ENCODE data around the gene BEST4. TPM values are rescaled to one million over a fixed set of nuclear protein-coding genes. Genes with fewer than 3 reads are reported as not detected.

BEST4 gene
- total and polyA plus RNA-seq, 2 of the 8 experiments (the other 6 are each of a cell fraction or from before 2014, with no cell fraction given), result 0.76 to 1.4 TPM

DNA sequence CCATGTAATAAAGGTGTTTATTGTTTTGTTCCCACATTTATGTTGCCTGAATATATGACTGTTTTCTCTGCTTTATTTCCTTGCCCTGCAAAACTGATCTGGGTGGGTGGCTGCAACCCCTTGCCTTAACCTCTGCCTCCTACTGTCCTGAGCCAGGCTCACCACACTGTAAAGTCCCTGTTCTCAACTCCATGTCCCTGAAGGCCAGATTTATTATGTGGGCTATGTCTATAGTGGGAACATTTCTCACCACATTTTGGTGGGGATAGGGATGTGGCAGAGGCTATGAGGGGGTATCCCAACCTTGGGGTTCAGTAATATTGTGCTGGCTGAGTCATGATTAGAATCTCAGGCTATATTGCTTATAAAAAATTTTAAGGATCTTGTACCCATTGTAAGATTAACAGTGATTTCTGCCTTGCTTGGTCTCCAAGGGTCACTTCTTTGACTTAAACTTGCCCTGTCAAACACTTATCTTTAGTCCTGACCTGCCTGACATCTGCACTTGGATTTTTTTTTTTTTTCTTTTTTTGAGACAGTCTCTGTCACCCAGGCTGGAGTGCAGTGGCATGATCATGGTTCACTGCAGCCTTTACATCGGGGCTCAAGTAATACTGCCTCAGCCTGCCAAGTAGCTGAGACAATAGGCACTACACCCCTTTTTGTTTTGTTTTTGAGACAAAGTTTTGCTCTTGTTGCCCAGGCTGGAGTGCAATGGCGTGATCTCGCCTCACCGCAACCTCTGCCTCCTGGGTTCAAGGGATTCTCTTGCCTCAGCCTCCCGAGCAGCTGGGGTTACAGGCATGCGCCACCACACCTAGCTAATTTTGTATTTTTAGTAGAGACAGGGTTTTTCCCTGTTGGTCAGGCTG is 9.0 kb downstream of the BEST4 start:
- Histone ChIP-seq H3K4me3 (ENCODE audit: extremely low read depth in 1 of 4, insufficient read depth in 2 of 4, low read depth in 3 of 4, low read length in 4 of 4) (no peak overlapping the region), H2BK120ac (replicated peaks; ENCODE audit: low read depth, low read length) (no peak overlapping the region), H3K23ac (ENCODE audit: insufficient read length) (no peak overlapping the region), H3K79me1 (ENCODE audit: low read depth, low read length) (peaks cover 3% of the 10 kb centered on the region; the same call in 1 of the 2 replicates), H3K27me3 (replicated peaks in 1 of 4; ENCODE audit: control insufficient read depth in 3 of 4, extremely low read depth in 1 of 4, insufficient read depth in 3 of 4, low read length in 3 of 4) (no peaks in the 10 kb centered on the region; a peak in 1 of 7 replicates), H3K18ac (ENCODE audit: extremely low read depth, low read length) (no peak overlapping the region), H2BK15ac (ENCODE audit: low read length) (no peak overlapping the region), H4K20me1 (replicated peaks in 1 of 2; ENCODE audit: control insufficient read depth in 1 of 2, insufficient read depth in 2 of 2, low read length in 2 of 2) (peaks cover 13 to 21% of the 10 kb centered on the region in 2 experiments), H2AK5ac (ENCODE audit: low read depth, low read length) (no peak overlapping the region), H2BK5ac (ENCODE audit: low read depth, low read length) (no peak overlapping the region), H3K79me2 (ENCODE audit: control insufficient read depth in 1 of 2, insufficient read depth in 2 of 2, low read length in 2 of 2) (peaks cover 15 to 33% of the 10 kb centered on the region in 2 experiments), H3K56ac (replicated peaks; ENCODE audit: insufficient read length, low read depth, low read length) (no peak overlapping the region), H2AFZ (ENCODE audit: low read length) (no peak overlapping the region), H4K8ac (ENCODE audit: extremely low read depth, insufficient read depth, low read length) (no peak overlapping the region), H3K23me2 (ENCODE audit: low read depth, low read length) (peaks cover 16% of the 10 kb centered on the region), H3K27ac (ENCODE audit: low read depth, low read length) (no peak overlapping the region), H4K5ac (ENCODE audit: insufficient read length, low read depth, low read length) (no peak overlapping the region), H4K91ac (replicated peaks; ENCODE audit: insufficient read length, low read length) (no peak overlapping the region), H3K4ac (replicated peaks; ENCODE audit: insufficient read length, low read depth, low read length) (no peak overlapping the region), H3K9me3 (ENCODE audit: insufficient read depth in 2 of 2, low read depth in 1 of 2, low read length in 1 of 2) (no peaks in the 10 kb centered on the region), H3K4me2 (ENCODE audit: insufficient read depth in 1 of 2, low read depth in 2 of 2, low read length in 2 of 2) (peak overlapping the region; percentile 7 to 98; a peak in 2 of 4 replicates), H2BK20ac (ENCODE audit: low read length) (no peak overlapping the region), H3K9ac (replicated peaks in 1 of 4; ENCODE audit: extremely low read depth in 1 of 4, low read depth in 3 of 4, low read length in 3 of 4) (no peak overlapping the region), H3K14ac (ENCODE audit: insufficient read length) (no peak overlapping the region), H3K4me1 (replicated peaks in 1 of 4; ENCODE audit: control insufficient read depth in 3 of 4, insufficient read depth in 4 of 4, low read length in 3 of 4) (peaks cover 0 to 13% (median 4%) of the 10 kb centered on the region in 4 experiments; a peak in 6 of 7 replicates), H2BK12ac (ENCODE audit: low read depth, low read length) (no peak overlapping the region), H3K36me3 (ENCODE audit: control insufficient read depth in 2 of 4, insufficient read depth in 4 of 4, low read length in 3 of 4) (peaks cover 24 to 54% (median 34%) of the 10 kb centered on the region in 4 experiments)
- WGBS, 2 experiments (ENCODE audit: extremely low coverage in 1 of 2, insufficient coverage in 1 of 2, insufficient read length in 1 of 2, insufficient replicate concordance in 2 of 2, low coverage in 1 of 2, low lambda C conversion rate in 2 of 2, missing lambda C conversion rate in 1 of 2), result 94% methylated on average over 6 of the region's 6 CpGs; no CpG with 5 or more reads in 1 of the 2 experiments
- no peak for FAIRE-seq
- DNase-seq (ENCODE audit: low read depth in 1 of 2, low spot score in 2 of 2), result no peak
- ChIA-PET CTCF (ENCODE audit: partially characterized antibody) (interaction anchor here (1.0 to 3.0 kb wide), 2 partner anchors 15 to 18 kb away, joined by 3 to 11 read pairs; no protein-coding TSS in a partner anchor), POLR2A (ENCODE audit: partially characterized antibody) (interaction anchor here (0.7 to 23.6 kb wide), 25 partner anchors 8 to 733 kb away, joined by 3 to 428 read pairs (median 19); partner anchors contain the start of genes BEST4, BTBD19, DYNLT4 and HECTD3)
- TF ChIP-seq POLR2AphosphoS5 (IDR thresholded peaks at IDR 0.05; ENCODE audit: low read depth, low read length) (peak; percentile 58; the same call in 1 of the 2 replicates), RNF2 (IDR thresholded peaks at IDR 0.05; ENCODE audit: borderline replicate concordance, low read depth, low read length, missing control alignments, poor library complexity, severe bottlenecking) (no peak), TAF7 (optimal IDR thresholded peaks at IDR 0.05; ENCODE audit: borderline replicate concordance, low read depth, low read length) (no peak), TCF12 (IDR thresholded peaks at IDR 0.05; ENCODE audit: low read depth, low read length) (no peak), BRCA1 (IDR thresholded peaks at IDR 0.05; ENCODE audit: low read depth, low read length) (no peak), SRF (IDR thresholded peaks at IDR 0.05; ENCODE audit: low read depth, low read length) (no peak), POU5F1 (IDR thresholded peaks at IDR 0.05; ENCODE audit: low read depth, low read length) (no peak), JUND (IDR thresholded peaks at IDR 0.05; ENCODE audit: low read length) (no peak), SAP30 (IDR thresholded peaks at IDR 0.05; ENCODE audit: insufficient read depth, insufficient replicate concordance, low read length) (no peak), POLR2A (IDR thresholded peaks at IDR 0.05; ENCODE audit: control extremely low read depth in 1 of 2, low read depth in 2 of 2, low read length in 2 of 2) (peak; percentile 8 to 74; a peak in 2 of 3 replicates)
- TF ChIP-seq, protein P1, sequence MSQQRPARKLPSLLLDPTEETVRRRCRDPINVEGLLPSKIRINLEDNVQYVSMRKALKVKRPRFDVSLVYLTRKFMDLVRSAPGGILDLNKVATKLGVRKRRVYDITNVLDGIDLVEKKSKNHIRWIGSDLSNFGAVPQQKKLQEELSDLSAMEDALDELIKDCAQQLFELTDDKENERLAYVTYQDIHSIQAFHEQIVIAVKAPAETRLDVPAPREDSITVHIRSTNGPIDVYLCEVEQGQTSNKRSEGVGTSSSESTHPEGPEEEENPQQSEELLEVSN (IDR thresholded peaks at IDR 0.05), result no peak
